HG03139 (cell line): ENCODE results near the gene PSME4.
"Not testable (repeated sequence)": the region's sequence is repeated elsewhere in the genome, so short reads cannot be mapped to it uniquely, and the experiment has no call there.

Source experiments
- ATAC-seq: cut with Tn5 transposase; IDR thresholded peaks from one replicate; pipeline ENCODE4 v1.9.1; 2021; ENCODE audit not compliant: unreplicated experiment

The PSME4 gene

GRCh38 chr2:53843595-53843994, 127.2 kb downstream of the PSME4 start:
- no peak for ATAC-seq

- no peak for ATAC-seq
Observed at GRCh38 chr2:53842891-53843290, 127.9 kb downstream of the PSME4 start.

- ATAC-seq, result not testable (repeated sequence)
Observed at GRCh38 chr2:53841651-53842050, 129.1 kb downstream of the PSME4 start.

GRCh38 chr2:53840580-53840979, 130.2 kb downstream of the PSME4 start:
- ATAC-seq, result no peak

- not testable (repeated sequence) for ATAC-seq
Observed at GRCh38 chr2:53829980-53830290, 140.9 kb downstream of the PSME4 start.

- ATAC-seq, result no peak
Observed at GRCh38 chr2:53829273-53829979, 141.4 kb downstream of the PSME4 start.

- ATAC-seq, result no peak
Observed at GRCh38 chr2:53828331-53828730, 142.5 kb downstream of the PSME4 start.

- no peak for ATAC-seq
Observed at GRCh38 chr2:53827398-53828175, 143.2 kb downstream of the PSME4 start.

- no peak for ATAC-seq
Observed at GRCh38 chr2:53826587-53827397, 144.0 kb downstream of the PSME4 start.

- no peak for ATAC-seq
Observed at GRCh38 chr2:53826030-53826410, 144.8 kb downstream of the PSME4 start.

GRCh38 chr2:53823639-53824038, 147.2 kb downstream of the PSME4 start:
- ATAC-seq, result not testable (repeated sequence)

- no peak for ATAC-seq
Observed at GRCh38 chr2:53821810-53822209, 149.0 kb downstream of the PSME4 start.

- ATAC-seq, result no peak
Observed at GRCh38 chr2:53820711-53821110, 150.1 kb downstream of the PSME4 start.

- no peak for ATAC-seq
Observed at GRCh38 chr2:53820048-53820447, 150.7 kb downstream of the PSME4 start.

- ATAC-seq, result no peak
Observed at GRCh38 chr2:53819634-53820033, 151.2 kb downstream of the PSME4 start.

GRCh38 chr2:53818854-53819435, 151.8 kb downstream of the PSME4 start:
- ATAC-seq, result no peak
